Body of pancreas (tissue), 4 donors: ENCODE data around the gene SLC38A1.

ENCODE experiments used
- POLR2A ChIP-seq, 3 donors: fragments of 450-650 bp; IDR thresholded peaks; one replicate each; pipeline ENCODE4 v1.6.1; 2016; ENCODE audit warnings: antibody characterized with exemption in 3 of 3, mild to moderate bottlenecking in 2 of 3
- TF ChIP-seq, protein P1 (sequence below), 7 experiments: fragments of 450-650 bp in 4 of 7; fragments of 200-600 bp in 3 of 7; sonication (generic) in 3 of 7; IDR thresholded peaks; one replicate each; pipeline ENCODE4 v1.5.1; 2016 to 2019; ENCODE audit warnings: antibody characterized with exemption in 7 of 7

GRCh38 chr12:46206471-46206870 is 62.4 kb downstream of the SLC38A1 start:
- TF ChIP-seq, protein P1, sequence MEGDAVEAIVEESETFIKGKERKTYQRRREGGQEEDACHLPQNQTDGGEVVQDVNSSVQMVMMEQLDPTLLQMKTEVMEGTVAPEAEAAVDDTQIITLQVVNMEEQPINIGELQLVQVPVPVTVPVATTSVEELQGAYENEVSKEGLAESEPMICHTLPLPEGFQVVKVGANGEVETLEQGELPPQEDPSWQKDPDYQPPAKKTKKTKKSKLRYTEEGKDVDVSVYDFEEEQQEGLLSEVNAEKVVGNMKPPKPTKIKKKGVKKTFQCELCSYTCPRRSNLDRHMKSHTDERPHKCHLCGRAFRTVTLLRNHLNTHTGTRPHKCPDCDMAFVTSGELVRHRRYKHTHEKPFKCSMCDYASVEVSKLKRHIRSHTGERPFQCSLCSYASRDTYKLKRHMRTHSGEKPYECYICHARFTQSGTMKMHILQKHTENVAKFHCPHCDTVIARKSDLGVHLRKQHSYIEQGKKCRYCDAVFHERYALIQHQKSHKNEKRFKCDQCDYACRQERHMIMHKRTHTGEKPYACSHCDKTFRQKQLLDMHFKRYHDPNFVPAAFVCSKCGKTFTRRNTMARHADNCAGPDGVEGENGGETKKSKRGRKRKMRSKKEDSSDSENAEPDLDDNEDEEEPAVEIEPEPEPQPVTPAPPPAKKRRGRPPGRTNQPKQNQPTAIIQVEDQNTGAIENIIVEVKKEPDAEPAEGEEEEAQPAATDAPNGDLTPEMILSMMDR (IDR thresholded peaks at IDR 0.05), result no peak
- no peak for TF ChIP-seq POLR2A (IDR thresholded peaks at IDR 0.05)
